ENCODE data around the gene AMDHD2.

GRCh38 chr16:2490190-2491105, 29.7 kb upstream of the AMDHD2 start:
- no peak for TF ChIP-seq POLR2A (IDR thresholded peaks at IDR 0.05)
- no peak for TF ChIP-seq CTCF (IDR thresholded peaks at IDR 0.05)
